Measurements from ENCODE around the gene PRKAG3.
"Not testable (repeated sequence)": the region's sequence is repeated elsewhere in the genome, so short reads cannot be mapped to it uniquely, and the experiment has no call there.

The PRKAG3 gene

DNA sequence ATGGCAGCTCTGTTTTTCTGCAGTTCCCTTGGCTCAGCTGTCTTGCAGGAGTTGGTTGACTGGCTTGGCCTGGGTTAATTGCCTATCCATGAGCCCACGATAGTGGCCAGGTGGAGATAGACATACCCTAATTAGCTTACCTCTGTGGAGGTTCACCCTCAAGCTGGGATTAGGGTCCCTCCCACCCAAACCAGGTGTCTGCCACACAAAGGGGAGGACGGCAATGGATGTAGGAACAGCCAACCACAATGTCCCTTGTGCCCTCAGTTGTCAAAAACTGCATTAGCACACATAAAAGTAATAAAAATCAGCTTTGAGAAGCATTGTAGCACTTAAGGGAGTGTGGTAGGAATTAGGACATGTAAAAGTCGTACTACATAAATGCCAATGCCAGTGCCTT lies 45.5 kb downstream of the PRKAG3 start:
- no peak overlapping the region for H3K9ac ChIP-seq (ENCODE audit: low read depth, low read length)
- H3K36me3 ChIP-seq (ENCODE audit: insufficient read depth, low read depth, low read length): no peaks in the 10 kb centered on the region
- no peak overlapping the region for H3K27ac ChIP-seq (ENCODE audit: low read length)
- no peaks in the 10 kb centered on the region for H3K9me3 ChIP-seq (ENCODE audit: insufficient read depth, low read depth, low read length)
- H3K27me3 ChIP-seq (ENCODE audit: insufficient read depth, low read length): peaks cover 40% of the 10 kb centered on the region
- peaks cover 4% of the 10 kb centered on the region; the same call in 1 of the 2 replicates for H3K4me1 ChIP-seq (ENCODE audit: insufficient read depth, low read length)
- no peak overlapping the region for H3K4me3 ChIP-seq (ENCODE audit: low read length)

- Histone ChIP-seq H3K27me3 (ENCODE audit: insufficient read depth, low read length) (peaks cover 46% of the 10 kb centered on the region), H3K4me1 (ENCODE audit: insufficient read depth, low read length) (peaks cover 4% of the 10 kb centered on the region; the same call in 1 of the 2 replicates), H3K36me3 (ENCODE audit: insufficient read depth, low read depth, low read length) (no peaks in the 10 kb centered on the region), H3K27ac (ENCODE audit: low read length) (no peak overlapping the region), H3K9me3 (ENCODE audit: insufficient read depth, low read depth, low read length) (no peaks in the 10 kb centered on the region), H3K4me3 (ENCODE audit: low read length) (no peak overlapping the region), H3K9ac (ENCODE audit: low read depth, low read length) (no peak overlapping the region)
Measured at GRCh38 chr2:218785103-218785502, 46.5 kb downstream of the PRKAG3 start.

DNA sequence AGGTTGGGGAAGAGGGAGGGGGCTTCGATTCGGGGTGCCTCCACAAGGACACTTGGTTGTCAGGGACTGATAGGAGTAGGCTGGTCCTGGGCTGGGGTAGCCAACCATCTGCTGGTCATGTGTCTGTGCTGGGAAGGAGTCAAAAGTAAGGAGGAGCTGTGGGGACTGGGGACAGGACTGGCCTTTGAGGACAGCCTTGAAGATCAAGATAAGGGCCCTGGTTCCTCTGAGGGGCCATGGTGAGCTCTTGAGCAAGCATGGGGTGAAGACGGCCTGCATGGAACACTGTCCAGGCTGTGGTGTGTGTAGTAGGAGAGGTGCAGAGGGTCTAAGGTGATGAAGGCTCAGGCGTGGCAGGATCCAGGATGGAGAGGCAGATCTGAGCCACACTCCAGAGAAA lies 47.9 kb downstream of the PRKAG3 start:
- H3K4me3 ChIP-seq (ENCODE audit: low read length): no peak overlapping the region
- H3K27ac ChIP-seq (ENCODE audit: low read length): no peak overlapping the region
- H3K9me3 ChIP-seq (ENCODE audit: insufficient read depth, low read depth, low read length): no peaks in the 10 kb centered on the region

DNA sequence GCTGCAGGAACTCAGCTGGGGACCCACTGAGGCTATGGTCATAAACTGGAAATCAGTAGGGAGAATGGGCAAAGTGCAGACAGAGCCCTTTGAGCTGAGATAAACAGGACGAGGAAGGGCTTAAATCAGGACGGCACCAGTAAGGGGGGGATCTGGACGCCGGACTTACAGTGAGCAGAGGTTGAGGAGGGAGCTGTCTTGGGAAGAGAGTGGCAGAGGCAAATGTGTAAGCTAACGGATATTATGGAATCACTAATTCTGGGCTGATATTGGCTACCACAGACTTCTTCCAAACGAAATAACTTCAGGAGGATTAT lies 49.1 kb downstream of the PRKAG3 start:
- H3K9me3 ChIP-seq (ENCODE audit: insufficient read depth, low read depth, low read length): no peaks in the 10 kb centered on the region; the same call in 1 of the 2 replicates
- H3K36me3 ChIP-seq (ENCODE audit: insufficient read depth, low read depth, low read length): no peaks in the 10 kb centered on the region
- peaks cover 4% of the 10 kb centered on the region; the same call in 1 of the 2 replicates for H3K4me1 ChIP-seq (ENCODE audit: insufficient read depth, low read length)
- peak overlapping the region; percentile 49; the same call in 1 of the 2 replicates for H3K9ac ChIP-seq (ENCODE audit: low read depth, low read length)
- peaks cover 46% of the 10 kb centered on the region for H3K27me3 ChIP-seq (ENCODE audit: insufficient read depth, low read length)
- peak overlapping the region; percentile 73 for H3K4me3 ChIP-seq (ENCODE audit: low read length)
- H3K27ac ChIP-seq (ENCODE audit: low read length): no peak overlapping the region

More for the DNA sequence above, 47.9 kb downstream of the PRKAG3 start:
- Histone ChIP-seq H3K36me3 (ENCODE audit: insufficient read depth, low read depth, low read length) (no peaks in the 10 kb centered on the region), H3K9ac (ENCODE audit: low read depth, low read length) (no peak overlapping the region), H3K27me3 (ENCODE audit: insufficient read depth, low read length) (peaks cover 46% of the 10 kb centered on the region), H3K4me1 (ENCODE audit: insufficient read depth, low read length) (peaks cover 4% of the 10 kb centered on the region; the same call in 1 of the 2 replicates)

DNA sequence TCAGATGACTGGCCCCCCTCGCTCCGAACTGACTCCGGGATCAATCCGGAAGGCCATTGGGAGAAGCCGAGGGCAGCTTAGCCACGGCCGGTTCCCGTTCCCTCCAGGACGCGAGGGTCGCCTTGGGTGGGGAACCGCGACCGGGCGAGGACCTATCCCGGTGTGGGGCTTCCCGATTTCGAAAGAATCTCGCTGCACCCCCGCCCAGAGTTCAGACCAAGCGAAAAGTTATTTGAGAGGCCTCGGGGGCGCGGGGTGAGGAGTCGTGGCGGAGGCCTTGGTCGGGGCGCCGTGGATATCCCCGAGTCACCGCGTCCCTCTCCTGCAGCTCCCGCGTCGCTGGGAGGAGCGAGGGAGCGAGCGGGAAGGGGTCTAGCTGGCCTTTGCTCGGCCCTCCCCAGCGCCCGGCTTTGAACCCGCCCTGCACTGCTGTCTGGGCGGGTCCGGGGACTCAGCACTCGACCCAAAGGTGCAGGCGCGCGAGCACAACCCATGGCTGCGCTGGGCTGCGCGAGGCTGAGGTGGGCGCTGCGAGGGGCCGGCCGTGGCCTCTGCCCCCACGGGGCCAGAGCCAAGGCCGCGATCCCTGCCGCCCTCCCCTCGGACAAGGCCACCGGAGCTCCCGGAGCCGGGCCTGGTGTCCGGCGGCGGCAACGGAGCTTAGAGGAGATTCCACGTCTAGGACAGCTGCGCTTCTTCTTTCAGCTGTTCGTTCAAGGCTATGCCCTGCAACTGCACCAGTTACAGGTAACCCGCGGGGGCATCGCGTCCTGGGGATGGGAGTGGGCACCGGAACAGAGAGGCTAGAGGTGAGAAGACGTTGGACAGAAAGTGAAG lies 49.7 kb downstream of the PRKAG3 start, which contains the start of gene CYP27A1:
TSS of gene CYP27A1 (plus strand) at position 457 of the 837 bp plus-strand sequence. CDS start at position 493, 36 bp downstream.
- peaks cover 4% of the 10 kb centered on the region; the same call in 1 of the 2 replicates for H3K4me1 ChIP-seq (ENCODE audit: insufficient read depth, low read length)
- no peaks in the 10 kb centered on the region for H3K36me3 ChIP-seq (ENCODE audit: insufficient read depth, low read depth, low read length)
- no peak within 1 kb of the TSS for H3K27ac ChIP-seq (ENCODE audit: low read length)
- peak within 1 kb of the TSS; percentile 73 for H3K4me3 ChIP-seq (ENCODE audit: low read length)
- H3K27me3 ChIP-seq (ENCODE audit: insufficient read depth, low read length): peaks cover 46% of the 10 kb centered on the region
- no peaks in the 10 kb centered on the region; the same call in 1 of the 2 replicates for H3K9me3 ChIP-seq (ENCODE audit: insufficient read depth, low read depth, low read length)
- peak within 1 kb of the TSS; percentile 49 for H3K9ac ChIP-seq (ENCODE audit: low read depth, low read length)

DNA sequence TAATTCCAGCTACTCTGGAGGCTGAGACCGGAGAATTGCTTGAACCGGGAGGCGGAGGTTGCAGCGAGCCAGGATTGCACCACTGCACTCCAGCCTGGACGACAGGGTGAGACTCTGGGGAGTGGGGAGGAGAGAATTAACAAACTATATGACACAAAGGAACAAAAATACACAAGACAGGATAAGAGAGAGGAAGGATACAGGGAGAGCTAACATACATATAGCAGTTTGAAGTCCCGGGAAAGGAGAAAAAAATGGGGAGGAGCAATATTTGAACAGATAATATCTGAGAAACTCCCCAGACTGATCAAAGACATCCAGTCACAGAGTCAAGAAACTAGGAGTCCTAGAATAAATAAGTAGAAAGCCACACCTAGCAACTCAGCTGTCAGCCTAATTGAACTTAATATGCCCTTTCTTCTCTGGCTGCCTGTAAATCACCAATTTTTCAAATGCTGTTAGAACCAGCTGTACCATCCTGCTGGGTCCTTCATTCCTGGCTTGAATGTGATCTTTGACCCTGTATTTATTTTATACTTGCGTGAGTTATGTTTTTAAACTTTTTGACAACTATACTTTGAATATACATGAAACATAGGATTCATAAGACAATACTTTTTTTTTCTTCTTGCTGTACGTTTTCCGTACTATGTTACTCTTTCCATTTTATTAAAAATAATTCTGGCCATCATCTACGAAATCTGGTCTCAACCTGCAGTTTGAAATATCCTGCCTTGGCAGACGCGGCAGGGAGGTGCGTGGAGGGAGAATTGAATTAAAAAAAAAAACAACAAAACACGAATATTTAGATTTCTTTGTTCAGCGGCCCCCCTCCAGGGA lies 50.5 kb downstream of the PRKAG3 start:
- H3K4me3 ChIP-seq (ENCODE audit: low read length): peak overlapping the region; percentile 73
- H3K27ac ChIP-seq (ENCODE audit: low read length): no peak overlapping the region
- H3K27me3 ChIP-seq (ENCODE audit: insufficient read depth, low read length): peaks cover 46% of the 10 kb centered on the region
- H3K36me3 ChIP-seq (ENCODE audit: insufficient read depth, low read depth, low read length): no peaks in the 10 kb centered on the region
- H3K9ac ChIP-seq (ENCODE audit: low read depth, low read length): peak overlapping the region; percentile 49; the same call in 1 of the 2 replicates
- H3K4me1 ChIP-seq (ENCODE audit: insufficient read depth, low read length): peaks cover 4% of the 10 kb centered on the region; the same call in 1 of the 2 replicates
- peaks cover 6% of the 10 kb centered on the region; the same call in 1 of the 2 replicates for H3K9me3 ChIP-seq (ENCODE audit: insufficient read depth, low read depth, low read length)

- H3K27me3 ChIP-seq (ENCODE audit: insufficient read depth, low read length): peaks cover 44% of the 10 kb centered on the region
- no peak overlapping the region for H3K9ac ChIP-seq (ENCODE audit: low read depth, low read length)
- no peak overlapping the region for H3K27ac ChIP-seq (ENCODE audit: low read length)
- H3K4me1 ChIP-seq (ENCODE audit: insufficient read depth, low read length): peaks cover 4% of the 10 kb centered on the region; the same call in 1 of the 2 replicates
- H3K9me3 ChIP-seq (ENCODE audit: insufficient read depth, low read depth, low read length): peaks cover 7% of the 10 kb centered on the region; the same call in 1 of the 2 replicates
- H3K36me3 ChIP-seq (ENCODE audit: insufficient read depth, low read depth, low read length): no peaks in the 10 kb centered on the region
- H3K4me3 ChIP-seq (ENCODE audit: low read length): no peak overlapping the region
Measured at GRCh38 chr2:218780046-218780445, 51.6 kb downstream of the PRKAG3 start.

DNA sequence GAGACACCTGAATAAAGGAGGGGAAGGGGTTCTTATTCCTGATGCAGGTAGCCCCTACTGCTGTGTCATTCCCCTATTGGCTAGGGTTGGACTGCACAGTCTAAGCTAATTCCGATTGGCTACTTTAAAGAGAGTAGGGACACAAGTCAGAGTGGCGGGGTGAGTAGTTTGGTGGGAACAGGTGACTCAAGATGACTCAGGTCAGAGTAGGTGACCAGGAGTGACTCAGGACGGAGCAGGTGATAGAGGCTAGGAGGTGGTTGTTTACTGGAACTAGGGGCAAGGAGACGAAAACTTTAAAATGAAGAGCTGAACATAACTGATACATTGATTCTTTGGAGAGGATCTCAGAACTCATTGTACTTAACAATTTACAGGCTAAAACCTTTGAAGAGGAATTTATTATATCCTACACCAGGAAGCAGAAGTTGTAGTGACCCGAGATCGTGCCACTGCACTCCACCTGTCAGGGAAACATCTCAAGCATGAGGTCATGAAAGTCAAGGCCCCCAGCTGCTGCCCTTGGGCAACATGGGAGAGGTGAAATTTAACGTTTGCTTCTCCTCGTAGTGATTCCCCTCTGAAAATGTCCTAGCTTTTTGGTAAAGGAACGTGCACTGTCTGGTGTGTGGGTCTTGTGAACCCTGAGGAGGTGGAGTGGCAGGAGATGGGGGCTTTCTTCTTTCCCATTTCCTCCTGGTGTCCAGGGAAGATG lies 54.2 kb downstream of the PRKAG3 start:
- no peak overlapping the region for H3K27ac ChIP-seq (ENCODE audit: low read length)
- H3K4me1 ChIP-seq (ENCODE audit: insufficient read depth, low read length): peaks cover 4% of the 10 kb centered on the region; the same call in 1 of the 2 replicates
- peaks cover 20% of the 10 kb centered on the region for H3K27me3 ChIP-seq (ENCODE audit: insufficient read depth, low read length)
- no peaks in the 10 kb centered on the region for H3K36me3 ChIP-seq (ENCODE audit: insufficient read depth, low read depth, low read length)
- H3K4me3 ChIP-seq (ENCODE audit: low read length): no peak overlapping the region
- no peak overlapping the region for H3K9ac ChIP-seq (ENCODE audit: low read depth, low read length)
- peaks cover 7% of the 10 kb centered on the region; the same call in 1 of the 2 replicates for H3K9me3 ChIP-seq (ENCODE audit: insufficient read depth, low read depth, low read length)

GRCh38 chr2:218776488-218776887 lies 55.1 kb downstream of the PRKAG3 start:
- Histone ChIP-seq H3K27me3 (ENCODE audit: insufficient read depth, low read length) (peaks cover 10% of the 10 kb centered on the region), H3K36me3 (ENCODE audit: insufficient read depth, low read depth, low read length) (no peaks in the 10 kb centered on the region), H3K9ac (ENCODE audit: low read depth, low read length) (no peak overlapping the region), H3K4me3 (ENCODE audit: low read length) (no peak overlapping the region), H3K27ac (ENCODE audit: low read length) (no peak overlapping the region), H3K9me3 (ENCODE audit: insufficient read depth, low read depth, low read length) (peaks cover 7% of the 10 kb centered on the region; the same call in 1 of the 2 replicates), H3K4me1 (ENCODE audit: insufficient read depth, low read length) (peaks cover 4% of the 10 kb centered on the region; the same call in 1 of the 2 replicates)

DNA sequence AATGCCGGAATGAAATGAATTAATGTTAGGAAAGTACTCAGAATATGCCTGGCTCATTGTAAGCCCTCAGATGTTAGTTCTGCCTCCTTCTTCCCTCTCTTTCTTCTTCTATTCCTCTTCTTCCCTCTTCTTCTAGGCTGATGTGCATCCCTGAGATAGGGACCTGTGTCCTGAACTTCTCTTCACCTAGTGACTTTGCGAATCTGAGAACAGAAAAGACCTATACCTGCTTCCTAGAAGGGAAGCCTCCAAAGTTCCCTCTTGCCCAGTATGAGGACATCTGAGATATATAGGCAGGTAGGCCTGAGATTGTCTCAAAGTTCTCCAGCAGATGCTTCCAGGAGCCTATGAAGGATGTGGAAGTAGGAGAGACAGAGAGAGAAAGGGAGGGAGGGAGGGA lies 57.7 kb downstream of the PRKAG3 start:
- Histone ChIP-seq H3K4me3 (ENCODE audit: low read length) (no peak overlapping the region), H3K9ac (ENCODE audit: low read depth, low read length) (no peak overlapping the region), H3K27me3 (ENCODE audit: insufficient read depth, low read length) (no peaks in the 10 kb centered on the region), H3K36me3 (ENCODE audit: insufficient read depth, low read depth, low read length) (no peaks in the 10 kb centered on the region), H3K9me3 (ENCODE audit: insufficient read depth, low read depth, low read length) (peaks cover 7% of the 10 kb centered on the region; the same call in 1 of the 2 replicates), H3K27ac (ENCODE audit: low read length) (no peak overlapping the region), H3K4me1 (ENCODE audit: insufficient read depth, low read length) (no peaks in the 10 kb centered on the region)

DNA sequence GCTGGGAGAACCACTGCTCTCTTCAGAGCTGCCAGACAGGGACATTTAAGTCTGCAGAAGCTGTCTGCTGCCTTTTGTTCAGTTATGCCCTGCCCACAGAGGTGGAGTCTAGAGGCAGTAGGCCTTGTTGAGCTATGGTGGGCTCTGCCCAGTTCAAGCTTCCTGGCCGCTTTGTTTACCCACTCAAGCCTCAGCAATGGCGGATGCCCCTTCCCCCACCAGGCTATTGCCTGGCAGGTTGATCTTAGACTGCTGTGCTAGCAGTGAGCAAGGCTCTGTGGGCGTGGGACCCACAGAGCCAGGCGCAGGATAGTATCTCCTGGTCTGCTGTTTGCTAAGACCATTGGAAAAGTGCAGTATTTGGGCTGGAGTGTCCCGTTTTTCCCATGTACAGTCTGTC lies 58.8 kb downstream of the PRKAG3 start:
- H3K27ac ChIP-seq (ENCODE audit: low read length); H3K36me3 ChIP-seq (ENCODE audit: insufficient read depth, low read depth, low read length); H3K9ac ChIP-seq (ENCODE audit: low read depth, low read length); H3K9me3 ChIP-seq (ENCODE audit: insufficient read depth, low read depth, low read length); H3K4me3 ChIP-seq (ENCODE audit: low read length); H3K4me1 ChIP-seq (ENCODE audit: insufficient read depth, low read length); H3K27me3 ChIP-seq (ENCODE audit: insufficient read depth, low read length): not testable (repeated sequence)

All from iPS-20b (cell line).